ENCODE measurements around the gene EDAR. TPM values are rescaled to one million over a fixed set of nuclear protein-coding genes. Genes with fewer than 3 reads are reported as not detected.

Gene EDAR
- 0.82 and 0.95 TPM in 2 replicates for total RNA-seq (2022)
- Bru-seq, nascent RNA = percentile 37 among the genes with signal in this experiment
- percentile 33 among the genes with signal in this experiment for BruChase-seq, experiment 1, labeled RNA remaining after a 2-hour chase
- BruChase-seq, experiment 2, labeled RNA remaining after a 6-hour chase = percentile 28 among the genes with signal in this experiment
- long read RNA-seq, full-length matches to known transcripts = 1 of 1 reads
- long read RNA-seq, partial matches to known transcripts = 0 of 1 reads
- long read RNA-seq, other reads (novel, unspliced or antisense) = 0 of 1 reads

- peak within 1 kb of the TSS; percentile 71 for H3K4me3 Mint-ChIP-seq (ENCODE audit: unreplicated experiment)
These were observed at the start of gene EDAR for GRCh38 chr2:108988796-108989713. Gene EDAR, minus strand, starts transcription at chr2:108989220. Its CDS starts 58,206 bp downstream, at chr2:108931014.

DNA sequence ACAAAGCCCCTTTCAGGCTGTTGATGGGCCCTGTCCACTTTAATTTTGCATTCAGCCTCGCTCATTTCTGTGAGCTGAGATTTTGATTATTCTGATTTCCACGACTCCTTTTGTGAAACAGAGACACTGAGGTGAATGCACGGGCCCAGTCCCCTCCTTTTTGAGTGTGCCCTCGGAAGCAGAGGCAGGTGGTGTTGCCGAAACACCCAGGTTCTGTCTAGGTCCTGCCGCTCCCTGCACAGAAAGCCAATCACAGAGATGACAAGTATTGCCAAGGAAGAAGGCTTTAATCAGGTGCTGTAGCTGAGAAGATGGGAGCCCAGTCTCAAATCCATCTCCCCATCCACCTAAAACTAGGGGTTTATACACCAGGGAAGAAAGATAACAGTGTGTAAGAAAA, 44.2 kb upstream of the EDAR start:
- intact Hi-C loops (cut with micrococcal nuclease; ENCODE audit: unreplicated experiment) = no loop called here
- Mint-ChIP-seq H3K27me3 (ENCODE audit: insufficient read depth, unreplicated experiment) (no peaks in the 10 kb centered on the region), H3K9me3 (ENCODE audit: unreplicated experiment) (peaks cover 8% of the 10 kb centered on the region), H3K4me3 (ENCODE audit: unreplicated experiment) (no peak overlapping the region), H3K4me1 (ENCODE audit: low read depth, unreplicated experiment) (peaks cover 7% of the 10 kb centered on the region), H3K27ac (ENCODE audit: unreplicated experiment) (no peak overlapping the region), H3K36me3 (ENCODE audit: insufficient read depth, unreplicated experiment) (no peaks in the 10 kb centered on the region)
- TF ChIP-seq, protein P1, sequence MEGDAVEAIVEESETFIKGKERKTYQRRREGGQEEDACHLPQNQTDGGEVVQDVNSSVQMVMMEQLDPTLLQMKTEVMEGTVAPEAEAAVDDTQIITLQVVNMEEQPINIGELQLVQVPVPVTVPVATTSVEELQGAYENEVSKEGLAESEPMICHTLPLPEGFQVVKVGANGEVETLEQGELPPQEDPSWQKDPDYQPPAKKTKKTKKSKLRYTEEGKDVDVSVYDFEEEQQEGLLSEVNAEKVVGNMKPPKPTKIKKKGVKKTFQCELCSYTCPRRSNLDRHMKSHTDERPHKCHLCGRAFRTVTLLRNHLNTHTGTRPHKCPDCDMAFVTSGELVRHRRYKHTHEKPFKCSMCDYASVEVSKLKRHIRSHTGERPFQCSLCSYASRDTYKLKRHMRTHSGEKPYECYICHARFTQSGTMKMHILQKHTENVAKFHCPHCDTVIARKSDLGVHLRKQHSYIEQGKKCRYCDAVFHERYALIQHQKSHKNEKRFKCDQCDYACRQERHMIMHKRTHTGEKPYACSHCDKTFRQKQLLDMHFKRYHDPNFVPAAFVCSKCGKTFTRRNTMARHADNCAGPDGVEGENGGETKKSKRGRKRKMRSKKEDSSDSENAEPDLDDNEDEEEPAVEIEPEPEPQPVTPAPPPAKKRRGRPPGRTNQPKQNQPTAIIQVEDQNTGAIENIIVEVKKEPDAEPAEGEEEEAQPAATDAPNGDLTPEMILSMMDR (IDR thresholded peaks at IDR 0.05; ENCODE audit: insufficient read depth in 1 of 2, low read depth in 1 of 2, low read length in 1 of 2, severe bottlenecking in 1 of 2, unreplicated experiment in 1 of 2) = no peak
- ChIA-PET POLR2A (no interaction called here), CTCF (no interaction called here)
- no peak overlapping the region for H3K4me3 ChIP-seq (ENCODE audit: low read depth, low read length)
- BruUV-seq (replicated peaks) = no TSS peak
- H3K9me3 ChIP-seq = 0 out of 2 replicates have a peak, but pooled peaks cover 4% of the 10 kb centered on the region
- no peaks in the 10 kb centered on the region; the same call in 1 of the 2 replicates for H3K36me3 ChIP-seq (ENCODE audit: control insufficient read depth, insufficient read depth, low read length)
- H3K27me3 ChIP-seq (replicated peaks; ENCODE audit: control insufficient read depth, insufficient read depth, low read length) = no peaks in the 10 kb centered on the region
- no peak for DNase-seq
- peaks cover 8% of the 10 kb centered on the region; the same call in 1 of the 2 replicates for H3K4me1 ChIP-seq

More at GRCh38 chr2:108988796-108989713, at the start of gene EDAR:
- H3K27me3 Mint-ChIP-seq (ENCODE audit: insufficient read depth, unreplicated experiment) = no peaks in the 10 kb centered on the region
- peaks cover 30% of the 10 kb centered on the region for H3K4me1 ChIP-seq
- DNase-seq = peak; percentile 76 to 82
- TF ChIP-seq, protein P1 (IDR thresholded peaks at IDR 0.05; ENCODE audit: insufficient read depth in 1 of 2, low read depth in 1 of 2, low read length in 1 of 2, severe bottlenecking in 1 of 2, unreplicated experiment in 1 of 2) = peak; percentile 67 to 92
- POLR2A ChIA-PET = no interaction called here
- H3K4me1 Mint-ChIP-seq (ENCODE audit: low read depth, unreplicated experiment) = peaks cover 34% of the 10 kb centered on the region
- peak within 1 kb of the TSS; percentile 31 for H3K4me3 ChIP-seq (ENCODE audit: low read depth, low read length)
- no peaks in the 10 kb centered on the region for H3K27me3 ChIP-seq (replicated peaks; ENCODE audit: control insufficient read depth, insufficient read depth, low read length)
- H3K9me3 Mint-ChIP-seq (ENCODE audit: unreplicated experiment) = no peaks in the 10 kb centered on the region
- H3K36me3 Mint-ChIP-seq (ENCODE audit: insufficient read depth, unreplicated experiment) = no peaks in the 10 kb centered on the region
- CTCF ChIA-PET = interaction anchor here (0.8 to 1.3 kb wide), 5 partner anchors 13 to 60 kb away, joined by 3 to 4 read pairs (median 3); no protein-coding TSS in a partner anchor
- intact Hi-C loops (cut with micrococcal nuclease; ENCODE audit: unreplicated experiment) = loop anchor here (1.0 kb wide), 3 partner anchors 61 to 203 kb away; partner anchors contain the start of gene CCDC138
- H3K36me3 ChIP-seq (ENCODE audit: control insufficient read depth, insufficient read depth, low read length) = no peaks in the 10 kb centered on the region
- no peak within 1 kb of the TSS for H3K27ac Mint-ChIP-seq (ENCODE audit: unreplicated experiment)
- no TSS peak for BruUV-seq (replicated peaks)
- H3K9me3 ChIP-seq = no peaks in the 10 kb centered on the region

DNA sequence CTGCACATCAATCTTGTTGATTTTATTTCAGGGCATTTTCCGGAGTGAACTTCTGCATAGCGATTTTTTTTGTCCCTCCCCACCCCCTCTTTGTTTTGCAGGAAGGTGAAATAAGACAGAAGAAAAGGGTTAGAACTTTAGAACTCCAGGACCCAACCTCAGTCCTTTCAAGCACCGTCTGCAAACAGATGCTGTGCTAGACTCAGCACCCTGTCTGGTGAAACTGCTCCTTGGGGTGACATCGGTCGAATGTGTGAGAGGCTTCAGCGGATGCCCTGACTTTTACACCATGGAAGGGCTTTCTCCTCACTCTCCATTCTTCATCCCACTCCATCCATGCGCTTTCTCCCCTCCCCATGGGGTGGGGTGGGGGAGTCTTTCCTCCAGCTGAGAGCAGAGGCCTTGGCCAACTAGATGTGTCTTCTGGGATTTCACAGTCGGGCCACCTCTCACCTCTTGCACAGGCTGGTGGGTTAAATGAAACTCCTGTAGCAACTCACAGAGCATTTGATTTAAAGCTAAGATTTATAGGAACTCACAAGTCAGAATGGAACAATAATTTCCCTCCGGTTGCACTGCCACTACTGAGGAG, 43.3 kb upstream of the EDAR start:
- Histone ChIP-seq H3K4me1 (peaks cover 9% of the 10 kb centered on the region; the same call in 1 of the 2 replicates), H3K27me3 (replicated peaks; ENCODE audit: control insufficient read depth, insufficient read depth, low read length) (no peaks in the 10 kb centered on the region), H3K4me3 (ENCODE audit: low read depth, low read length) (no peak overlapping the region), H3K9me3 (0 out of 2 replicates have a peak, but pooled peaks cover 4% of the 10 kb centered on the region), H3K36me3 (ENCODE audit: control insufficient read depth, insufficient read depth, low read length) (no peaks in the 10 kb centered on the region; the same call in 1 of the 2 replicates)
- Mint-ChIP-seq H3K4me1 (ENCODE audit: low read depth, unreplicated experiment) (peaks cover 7% of the 10 kb centered on the region), H3K27me3 (ENCODE audit: insufficient read depth, unreplicated experiment) (no peaks in the 10 kb centered on the region), H3K27ac (ENCODE audit: unreplicated experiment) (no peak overlapping the region), H3K4me3 (ENCODE audit: unreplicated experiment) (peak overlapping the region; percentile 61), H3K9me3 (ENCODE audit: unreplicated experiment) (peaks cover 8% of the 10 kb centered on the region), H3K36me3 (ENCODE audit: insufficient read depth, unreplicated experiment) (no peaks in the 10 kb centered on the region)
- TF ChIP-seq, protein P1 (IDR thresholded peaks at IDR 0.05; ENCODE audit: insufficient read depth in 1 of 2, low read depth in 1 of 2, low read length in 1 of 2, severe bottlenecking in 1 of 2, unreplicated experiment in 1 of 2) = no peak
- intact Hi-C loops (cut with micrococcal nuclease; ENCODE audit: unreplicated experiment) = no loop called here
- BruUV-seq (replicated peaks) = no TSS peak
- DNase-seq = no peak
- ChIA-PET POLR2A (no interaction called here), CTCF (no interaction called here)

Data from Caco-2 (cell line).